Glomerular visceral epithelial cell (primary cell): ENCODE results near the gene KCNK3.

Experiments
- DNase-seq: peaks from one replicate; pipeline ENCODE4 v3.0.0-alpha.2; 2016; ENCODE audit errors: extremely low spot score

Gene KCNK3

DNA sequence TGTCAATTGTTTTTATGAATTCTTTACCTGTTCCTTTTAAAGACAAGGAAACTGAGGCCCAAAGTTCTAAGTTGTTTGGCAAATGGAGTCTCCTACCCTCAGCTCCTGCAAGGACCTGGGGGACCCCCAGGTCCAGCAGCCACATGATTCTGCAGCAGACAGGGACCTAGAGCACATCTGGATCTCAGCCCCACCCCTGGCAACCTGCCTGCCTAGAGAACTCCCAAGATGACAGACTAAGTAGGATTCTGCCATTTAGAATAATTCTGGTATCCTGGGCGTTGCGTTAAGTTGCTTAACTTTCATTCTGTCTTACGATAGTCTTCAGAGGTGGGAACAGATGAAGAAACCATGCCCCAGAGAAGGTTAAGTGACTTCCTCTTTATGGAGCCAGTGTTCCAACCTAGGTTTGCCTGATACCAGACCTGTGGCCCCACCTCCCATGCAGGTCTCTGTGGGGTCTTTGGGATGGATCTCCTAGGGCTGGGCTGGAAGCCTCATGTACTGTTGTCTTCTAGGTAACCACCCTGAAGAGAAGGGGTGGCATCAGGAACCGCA, 87.8 kb downstream of the KCNK3 start:
- DNase-seq, result no peak
